Measurements from ENCODE around the gene HTR3D.
A peak's percentile ranks its signal among the peaks of the same experiment; 100 is the strongest.
"Not testable (repeated sequence)": the region's sequence is repeated elsewhere in the genome, so short reads cannot be mapped to it uniquely, and the experiment has no call there.

The HTR3D gene

DNA sequence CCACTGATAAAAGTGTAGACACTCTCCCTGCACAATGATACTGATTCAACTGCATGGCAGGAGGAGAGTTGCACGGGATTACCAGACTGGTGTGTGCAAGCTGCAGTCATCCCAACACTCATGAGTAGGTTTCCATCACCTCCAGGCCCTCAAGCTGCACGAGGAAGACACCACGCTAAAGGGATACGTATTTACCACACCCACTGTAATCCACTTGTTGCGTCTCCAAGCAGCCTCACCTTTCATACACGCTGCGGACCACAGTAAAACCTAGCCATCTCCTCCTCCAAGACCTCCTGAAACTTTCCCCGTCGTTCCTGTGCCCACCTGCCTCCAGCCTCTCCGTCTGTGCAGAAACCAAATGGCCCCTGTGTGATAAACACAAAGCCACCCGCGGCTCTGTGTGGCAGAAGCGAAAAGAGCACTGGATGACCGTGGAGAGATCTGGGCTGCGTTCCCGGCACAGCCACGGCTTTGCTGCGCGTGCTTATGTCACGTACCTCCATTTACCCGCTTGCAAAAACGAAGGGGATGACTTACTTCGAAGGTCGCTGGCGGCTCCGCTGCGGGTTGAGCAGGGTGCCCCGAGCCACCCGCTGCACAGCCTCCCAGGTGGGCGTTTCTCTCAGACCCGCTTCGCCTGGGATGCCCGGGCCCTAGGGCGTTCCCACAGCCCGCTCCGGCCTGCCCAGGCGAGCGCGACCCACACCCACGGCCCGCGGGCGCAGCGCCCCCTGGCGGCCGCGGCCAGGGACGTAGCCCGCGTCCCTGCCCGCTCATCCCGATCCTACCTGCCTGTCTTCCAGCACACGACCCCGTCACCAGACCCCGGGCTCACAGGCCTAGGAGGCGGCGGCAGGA lies 14.5 kb upstream of the HTR3D start:
- DNase-seq, result peak; percentile 75

DNA sequence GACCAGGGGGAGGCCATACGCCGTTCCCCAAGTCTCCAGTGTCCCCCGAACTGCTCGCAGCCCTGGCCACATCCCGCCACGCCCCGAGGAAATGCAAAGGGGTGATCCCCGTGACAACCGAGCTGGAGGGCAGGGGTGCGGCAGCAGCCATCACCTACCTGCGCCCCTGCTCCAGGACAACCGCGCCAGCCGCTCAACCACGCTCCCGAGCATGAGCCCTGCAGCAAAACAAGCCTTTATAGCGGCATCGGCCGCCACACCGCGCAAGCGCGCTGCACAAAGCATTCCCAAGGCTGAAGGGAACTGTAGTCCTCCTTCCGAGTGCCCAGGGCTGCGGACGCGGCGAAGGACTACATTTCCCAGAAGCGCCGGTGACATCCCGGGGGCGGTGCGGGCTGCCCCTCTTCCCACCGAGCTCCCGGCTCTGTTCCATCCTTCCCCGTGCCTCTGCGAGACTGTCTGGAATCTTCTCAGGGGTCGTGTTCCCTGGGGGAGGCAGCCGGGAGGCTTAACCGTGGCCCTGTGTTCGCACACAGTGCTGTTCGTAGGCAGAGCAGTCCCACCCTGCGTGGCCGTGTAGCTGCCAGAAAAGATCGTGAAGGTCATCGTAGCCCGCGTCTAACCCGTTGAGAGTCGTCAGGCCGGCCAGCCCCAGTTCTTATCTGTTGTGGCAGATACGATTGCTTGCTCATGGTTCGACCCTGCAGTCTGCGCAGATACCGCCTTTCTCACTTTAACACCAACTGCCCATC lies 13.7 kb upstream of the HTR3D start, which contains the start of gene ABCC5:
TSS of gene ABCC5 (minus strand) at position 213 of the 752 bp plus-strand sequence. CDS start 3,492 bp downstream, outside the sequence.
- peak; percentile 96 for DNase-seq

DNA sequence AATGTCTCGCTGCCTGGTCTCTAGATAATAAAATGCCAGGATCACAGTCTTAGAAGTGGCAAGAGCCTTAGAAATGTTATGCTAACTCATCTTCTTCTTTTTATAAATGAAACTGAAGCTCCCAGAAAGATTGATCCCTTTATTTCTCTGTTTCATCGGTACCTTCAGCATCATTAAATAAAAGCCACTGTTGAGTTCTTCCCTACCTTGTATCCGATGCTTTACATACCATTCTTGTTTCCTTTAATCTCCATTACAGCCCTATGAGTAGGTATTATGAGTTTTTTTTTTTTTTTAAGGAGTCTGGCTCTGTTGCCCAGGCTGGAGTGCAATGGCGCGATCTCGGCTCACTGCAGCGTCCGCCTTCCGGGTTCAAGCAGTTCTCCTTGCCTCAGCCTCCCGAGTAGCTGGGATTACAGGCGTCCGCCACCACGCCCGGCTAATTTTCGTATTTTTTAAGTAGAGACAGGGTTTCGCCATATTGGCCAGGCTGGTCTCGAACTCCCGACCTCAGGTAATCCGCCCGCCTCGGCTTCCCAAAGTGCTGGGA lies 13.0 kb upstream of the HTR3D start:
- DNase-seq, result no peak

DNA sequence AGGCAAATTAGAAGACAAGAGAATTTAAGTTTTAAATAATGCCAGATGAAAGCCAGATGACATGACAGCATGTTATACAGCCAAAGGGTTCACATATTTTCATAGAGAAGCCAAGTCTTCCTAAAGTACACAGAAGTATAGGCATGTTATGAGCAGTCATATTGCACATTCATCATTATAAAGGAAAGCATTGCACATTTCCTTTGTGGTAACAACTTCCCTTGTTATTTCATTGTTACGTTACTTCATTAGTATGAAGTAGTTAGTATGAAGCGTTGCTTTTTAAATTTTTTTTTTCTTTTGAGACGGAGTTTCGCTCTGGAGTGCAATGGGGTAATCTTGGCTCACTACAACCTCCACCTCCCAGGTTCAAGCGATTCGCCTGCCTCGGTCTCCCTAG lies 9.2 kb upstream of the HTR3D start:
- DNase-seq, result no peak

DNA sequence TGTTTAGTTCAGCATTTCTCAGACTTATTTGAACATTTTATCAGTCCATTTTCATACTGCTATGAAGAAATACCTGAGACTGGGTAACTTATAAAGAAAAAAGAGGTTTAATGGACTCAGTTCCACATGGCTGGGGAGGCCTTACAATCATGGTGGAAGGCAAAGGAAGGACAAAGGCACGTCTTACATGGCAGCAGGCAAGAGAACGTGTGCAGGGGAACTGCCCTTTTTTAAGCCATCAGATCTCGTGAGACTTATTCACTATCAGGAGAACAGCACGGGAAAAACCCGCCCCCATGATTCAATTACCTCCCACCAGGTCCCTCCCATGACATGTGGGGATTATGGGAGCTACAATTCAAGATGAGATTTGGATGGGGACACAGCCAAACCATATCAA lies 6.3 kb upstream of the HTR3D start:
- DNase-seq, result not testable (repeated sequence)

DNA sequence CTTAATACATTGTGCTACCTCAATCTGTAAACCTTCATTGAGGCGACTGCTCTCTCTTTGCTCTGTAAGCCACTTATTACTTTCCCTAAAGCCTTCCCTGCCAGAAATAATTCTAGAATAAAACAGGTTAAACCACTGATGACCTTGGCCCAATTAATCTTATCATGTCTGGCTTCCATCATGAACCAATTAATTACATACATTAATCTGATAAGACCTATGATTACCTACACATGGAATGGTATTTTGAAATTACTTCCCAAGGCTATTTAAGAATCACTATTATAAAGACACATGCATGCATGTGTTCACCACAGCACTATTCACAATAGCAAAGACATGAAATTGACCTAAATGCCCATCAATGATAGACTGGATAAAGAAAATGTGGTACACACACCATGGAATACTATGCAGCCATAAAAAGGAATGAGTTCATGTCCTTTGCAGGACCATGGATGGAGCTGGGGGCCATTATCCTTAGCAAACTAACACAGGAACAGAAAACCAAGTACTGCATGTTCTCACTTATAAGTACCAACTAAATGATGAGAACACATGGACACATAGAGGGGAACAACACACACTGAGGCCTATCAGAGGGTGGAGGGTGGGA lies 3.2 kb upstream of the HTR3D start:
- not testable (repeated sequence) for DNase-seq

DNA sequence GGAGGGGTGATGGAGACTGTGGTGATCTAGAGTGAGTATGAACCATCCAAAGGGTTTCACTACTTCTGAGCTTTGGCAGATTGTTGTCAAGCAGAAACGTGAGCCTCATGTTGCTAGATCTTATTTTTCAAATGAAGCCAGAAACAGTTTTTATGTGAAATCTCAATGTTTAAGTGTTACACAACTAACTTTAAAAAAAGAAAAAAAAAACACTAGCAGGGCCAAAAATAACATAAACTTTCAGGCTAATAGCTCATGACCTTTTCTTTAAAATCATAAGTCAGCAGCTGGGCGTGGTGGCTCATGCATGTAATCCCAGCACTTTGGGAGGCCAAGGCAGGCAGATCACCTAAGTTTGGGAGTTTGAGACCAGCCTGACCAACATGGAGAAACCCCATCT lies 2.1 kb upstream of the HTR3D start:
- no peak for DNase-seq

DNA sequence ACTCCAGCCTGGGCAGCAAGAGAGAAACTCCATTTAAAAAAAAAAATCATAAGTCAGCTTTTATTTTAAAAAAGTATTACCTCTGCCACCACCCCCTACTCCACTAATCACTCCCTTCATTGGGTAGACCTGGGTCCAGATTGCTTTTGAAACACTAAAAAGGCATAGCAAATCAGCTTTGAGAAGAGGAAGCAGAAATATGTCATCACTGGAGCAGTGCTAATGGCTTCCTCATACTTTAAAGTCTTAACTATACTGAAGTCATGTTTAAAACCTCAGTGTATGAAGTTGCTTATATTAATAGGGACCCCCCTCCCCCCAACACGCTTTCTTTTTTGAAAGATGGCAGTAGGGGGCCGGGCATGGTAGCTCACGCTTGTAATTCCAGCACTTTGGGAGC lies 1.0 kb upstream of the HTR3D start:
- no peak for DNase-seq

DNA sequence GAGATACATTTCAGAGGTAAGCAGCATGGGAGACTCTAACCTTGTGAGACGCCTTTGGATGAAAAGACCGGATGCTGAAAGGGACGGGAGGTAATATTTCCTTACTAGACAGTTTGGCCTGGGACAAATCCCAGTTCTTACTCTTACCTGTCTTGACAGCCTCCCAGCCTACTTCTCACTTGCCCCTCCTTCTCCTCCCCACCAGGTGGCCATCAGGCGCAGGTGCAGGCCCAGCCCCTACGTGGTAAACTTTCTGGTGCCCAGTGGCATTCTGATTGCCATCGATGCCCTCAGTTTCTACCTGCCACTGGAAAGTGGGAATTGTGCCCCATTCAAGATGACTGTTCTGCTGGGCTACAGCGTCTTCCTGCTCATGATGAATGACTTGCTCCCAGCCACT lies 6.3 kb downstream of the HTR3D start:
- DNase-seq, result no peak

DNA sequence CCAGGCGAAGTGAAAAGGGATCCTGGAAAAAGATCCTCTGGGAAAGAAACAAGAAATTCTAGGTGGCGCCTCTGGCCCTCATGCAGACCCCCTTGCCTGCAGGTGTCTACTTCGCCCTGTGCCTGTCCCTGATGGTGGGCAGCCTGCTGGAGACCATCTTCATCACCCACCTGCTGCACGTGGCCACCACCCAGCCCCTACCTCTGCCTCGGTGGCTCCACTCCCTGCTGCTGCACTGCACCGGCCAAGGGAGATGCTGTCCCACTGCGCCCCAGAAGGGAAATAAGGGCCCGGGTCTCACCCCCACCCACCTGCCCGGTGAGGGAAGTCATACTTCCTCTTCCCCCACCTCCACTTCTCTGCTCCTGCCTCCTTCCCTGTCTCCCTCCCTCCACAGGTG lies 6.8 kb downstream of the HTR3D start:
- not testable (repeated sequence) for DNase-seq

DNA sequence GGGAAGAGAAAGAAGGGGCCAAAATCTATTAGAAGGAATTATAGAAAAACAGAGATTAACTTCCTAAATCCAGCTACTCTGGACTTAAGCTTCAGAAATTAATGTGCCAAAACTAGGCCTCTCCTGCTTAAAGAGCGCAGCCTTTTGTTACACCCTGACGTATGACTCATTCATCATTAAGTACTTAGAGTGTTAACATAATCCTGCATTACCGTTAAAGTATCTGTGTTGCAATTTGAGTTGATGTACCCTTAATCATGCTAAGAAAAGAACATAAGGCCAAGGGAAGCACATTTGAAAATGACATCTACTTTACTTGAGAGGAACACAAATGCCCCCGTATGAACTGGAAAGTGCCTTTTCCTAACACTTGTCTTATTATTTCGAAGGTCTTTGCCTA lies 7.9 kb downstream of the HTR3D start:
- no peak for DNase-seq

DNA sequence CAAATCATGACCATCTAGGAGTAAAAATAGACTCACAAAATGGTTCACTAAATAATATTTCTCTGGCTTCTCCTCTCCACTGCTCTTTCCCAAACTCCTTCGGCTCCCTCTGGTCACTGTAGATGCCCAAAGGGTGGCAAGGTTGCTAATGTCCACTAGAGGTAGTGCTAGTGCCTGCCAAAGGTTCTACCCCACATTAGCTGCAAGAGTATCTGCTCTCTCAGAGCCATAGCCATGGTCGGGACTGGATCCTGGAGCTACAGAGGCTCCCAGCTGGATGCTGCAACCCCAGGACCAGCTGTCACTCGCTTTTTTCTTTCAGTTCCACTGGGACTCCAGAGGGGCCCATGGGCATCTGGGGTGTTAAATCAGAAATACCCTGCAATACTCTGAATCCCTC lies 8.5 kb downstream of the HTR3D start:
- DNase-seq, result no peak

DNA sequence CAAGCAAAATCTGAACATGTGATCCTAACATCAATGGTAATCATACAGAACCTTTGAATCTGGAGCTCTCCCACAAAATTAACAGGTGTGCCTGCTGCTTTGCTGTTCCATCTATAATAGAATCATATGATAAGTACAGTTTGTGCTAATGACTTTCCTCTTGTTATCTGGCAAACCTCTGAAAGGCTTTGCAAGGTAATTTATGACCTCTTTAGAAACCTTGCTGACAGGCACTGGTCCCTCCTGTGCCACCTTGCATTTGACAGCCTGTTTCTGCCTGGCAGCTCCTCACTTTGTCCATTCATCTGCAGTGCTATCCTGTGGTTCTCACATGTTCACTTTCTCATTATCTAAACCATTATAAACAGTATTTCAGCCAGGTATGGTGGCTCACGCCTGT lies 11.1 kb downstream of the HTR3D start:
- DNase-seq, result no peak

DNA sequence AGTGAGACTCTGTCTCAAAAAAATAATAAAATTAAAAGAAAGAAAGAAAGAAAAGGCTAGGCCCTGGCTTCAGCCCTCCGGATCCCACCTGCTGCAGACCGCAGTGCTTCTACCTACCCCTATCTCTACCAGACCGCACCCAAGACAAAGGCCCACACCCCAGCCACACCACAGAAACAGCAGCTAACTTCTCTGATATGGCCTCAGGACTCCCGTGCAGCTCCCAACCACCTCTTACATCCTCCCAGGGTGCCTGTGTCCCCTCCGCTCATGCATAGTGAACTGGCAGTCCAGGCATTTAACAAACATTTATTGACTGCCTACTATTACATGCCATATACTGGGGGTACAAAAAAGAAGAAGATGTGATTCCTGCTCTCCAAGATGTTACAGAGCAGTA lies 14.5 kb downstream of the HTR3D start:
- no peak for DNase-seq

DNA sequence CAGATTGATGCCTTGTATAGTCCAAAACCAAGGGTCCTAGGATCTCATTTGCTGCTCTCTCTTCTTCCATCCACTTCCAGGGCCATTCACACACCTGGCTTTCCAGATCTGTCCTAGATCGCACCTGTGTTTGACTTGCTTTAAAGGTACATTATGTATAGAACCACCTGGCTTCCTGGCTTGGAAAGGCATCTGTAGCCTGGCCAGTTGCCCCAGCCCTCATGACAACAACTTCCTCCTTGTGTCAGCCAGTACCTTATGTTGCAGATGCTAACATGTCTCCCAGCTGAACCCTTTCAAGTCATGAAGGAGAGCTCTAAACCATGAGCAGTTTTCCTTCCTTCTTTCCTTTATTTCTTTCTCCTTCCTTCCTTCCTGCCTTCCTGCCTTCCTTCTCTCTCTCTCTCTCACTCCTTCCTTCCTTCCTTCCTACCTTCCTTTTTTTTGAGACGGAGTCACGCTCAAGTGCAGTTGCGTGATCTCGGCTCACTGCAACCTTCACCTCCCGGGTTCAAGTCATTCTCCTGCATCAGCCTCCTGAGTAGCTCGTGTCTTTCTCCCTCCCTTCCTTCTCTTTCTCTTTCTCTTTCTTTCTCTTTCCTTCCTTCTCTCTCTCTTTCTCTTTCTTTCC lies 18.8 kb downstream of the HTR3D start:
- no peak for DNase-seq

DNA sequence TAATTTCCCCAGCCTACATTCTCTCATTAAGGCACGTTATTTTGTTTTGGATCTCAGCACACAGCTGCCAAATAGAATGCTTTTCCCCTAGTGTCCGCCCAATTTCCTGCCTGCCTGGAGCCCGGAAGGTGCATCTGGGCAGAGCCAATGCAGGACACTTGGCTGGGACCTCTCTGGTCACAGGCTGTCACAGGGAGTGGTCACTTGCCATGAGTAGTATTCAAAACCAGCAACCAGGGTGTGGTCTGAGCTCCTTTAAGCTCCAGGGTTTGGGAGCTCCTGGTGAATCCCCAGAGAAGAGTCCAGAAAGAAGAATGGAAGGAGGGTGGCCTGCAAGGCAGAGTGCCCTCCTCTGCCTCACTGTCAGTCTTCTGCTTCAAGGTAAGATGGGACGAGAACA lies 21.2 kb downstream of the HTR3D start, which contains the start of gene HTR3C:
TSS of gene HTR3C (plus strand) at position 281 of the 400 bp plus-strand sequence. CDS start at position 315, 34 bp downstream.
- DNase-seq, result no peak

DNA sequence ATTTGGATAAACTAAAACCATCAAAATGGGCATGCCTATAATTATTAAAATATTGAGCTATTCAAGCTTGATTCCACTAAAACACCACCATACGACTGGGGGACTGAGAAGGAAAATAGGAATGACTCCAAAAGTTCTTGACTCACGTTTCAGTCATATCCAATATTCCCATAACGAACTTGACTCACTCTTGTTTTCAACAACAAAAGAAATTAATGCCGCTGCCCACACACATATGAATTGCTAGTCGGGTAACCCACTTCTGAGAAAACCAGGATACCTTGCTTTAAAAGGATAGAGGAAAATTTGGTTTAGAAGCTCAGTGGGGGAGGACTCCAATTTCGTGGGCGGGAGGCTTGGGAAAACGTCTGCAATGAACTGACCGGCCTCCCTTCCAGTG lies 26.5 kb downstream of the HTR3D start:
- no peak for DNase-seq

DNA sequence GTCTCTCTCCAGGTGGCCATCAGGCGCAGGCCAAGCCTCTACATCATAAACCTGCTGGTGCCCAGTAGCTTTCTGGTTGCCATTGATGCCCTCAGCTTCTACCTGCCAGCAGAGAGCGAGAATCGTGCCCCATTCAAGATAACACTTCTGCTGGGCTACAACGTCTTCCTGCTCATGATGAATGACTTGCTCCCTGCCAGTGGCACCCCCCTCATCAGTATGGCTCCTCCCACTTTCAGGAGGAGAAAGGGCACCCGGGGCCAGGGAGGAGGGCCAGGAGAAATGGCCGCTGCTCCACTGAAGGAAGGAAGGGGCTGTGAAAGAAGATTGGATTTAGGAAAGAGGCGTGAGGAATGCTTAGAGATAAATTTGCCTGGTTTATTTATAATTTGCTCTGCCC lies 27.9 kb downstream of the HTR3D start:
- DNase-seq, result no peak

DNA sequence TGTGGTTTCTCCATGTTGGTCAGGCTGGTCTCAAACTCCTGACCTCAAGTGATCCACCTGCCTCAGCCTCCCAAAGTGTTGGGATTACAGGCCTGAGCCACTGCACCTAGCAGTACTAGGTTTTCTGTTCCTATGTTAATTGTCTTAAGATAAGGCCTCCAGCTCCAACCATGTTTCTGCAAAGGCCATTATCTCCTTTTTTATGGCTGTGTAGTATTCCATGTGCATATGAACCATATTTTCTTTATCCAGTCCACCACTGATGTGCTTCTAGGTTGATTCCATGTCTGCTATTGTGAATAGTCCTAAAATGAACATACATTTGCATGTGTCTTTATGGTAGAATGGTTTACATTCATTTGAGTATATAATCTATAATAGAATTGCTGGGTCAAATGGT lies 31.1 kb downstream of the HTR3D start:
- DNase-seq, result no peak

DNA sequence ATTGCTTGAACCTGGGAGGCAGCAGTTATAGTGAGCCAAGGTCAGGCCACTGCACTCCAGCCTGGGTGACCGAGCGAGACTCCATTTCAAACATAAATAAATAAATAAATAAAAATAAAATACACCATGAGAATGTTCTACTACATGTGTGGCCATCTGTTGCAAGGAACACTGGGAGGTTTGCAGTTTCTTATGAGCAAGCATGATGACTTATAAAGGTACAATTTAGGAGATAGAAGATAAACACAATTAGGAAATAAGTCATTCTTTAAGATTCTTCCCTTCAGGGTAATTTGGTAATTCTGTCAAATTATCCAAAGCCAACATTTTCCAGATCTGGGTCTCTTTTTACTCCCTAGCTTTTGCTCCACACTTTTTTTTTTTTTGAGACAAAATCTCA lies 34.7 kb downstream of the HTR3D start:
- no peak for DNase-seq

DNA sequence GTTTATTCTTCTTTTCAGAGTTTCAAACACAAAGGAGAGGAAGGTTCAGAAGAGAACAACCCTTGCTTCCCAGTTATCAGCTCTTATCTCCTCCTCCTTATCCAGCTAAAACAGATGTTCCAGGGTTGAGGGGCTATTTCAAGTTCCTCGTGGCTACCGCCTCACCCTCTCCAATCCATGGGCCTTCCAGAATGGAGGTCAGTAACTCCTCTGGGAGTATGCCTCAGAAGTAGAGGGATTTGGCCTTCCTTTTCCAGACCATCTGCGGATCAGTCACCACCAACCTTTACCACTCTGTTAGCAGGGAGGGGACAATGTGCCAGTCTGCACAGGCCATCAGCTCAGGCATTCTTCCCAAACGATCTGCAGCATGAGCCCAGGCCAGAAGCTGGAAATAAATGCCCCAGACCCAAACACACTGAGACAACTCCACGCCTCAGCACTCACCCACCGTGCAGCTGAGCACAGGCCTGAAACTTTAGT lies 36.1 kb downstream of the HTR3D start:
- no peak for DNase-seq

DNA sequence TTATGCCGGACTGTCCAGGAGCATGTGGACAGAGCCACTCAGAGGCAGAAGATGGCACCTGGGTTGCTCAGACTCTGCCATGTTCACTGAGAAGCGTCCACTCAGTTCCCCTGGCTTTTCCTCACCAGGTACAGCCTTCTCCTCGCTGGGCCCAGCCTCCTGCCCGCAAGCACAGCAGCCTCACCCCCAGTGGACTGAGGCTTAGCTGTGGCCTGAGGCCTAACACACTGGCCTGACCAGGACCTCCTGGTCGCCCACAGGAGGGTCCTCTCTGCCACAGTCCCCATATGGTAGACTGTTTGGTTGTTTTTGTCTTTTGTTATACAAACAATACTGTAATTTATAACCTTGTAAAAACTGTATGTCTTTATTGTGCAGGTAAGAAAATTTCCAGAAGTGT lies 36.8 kb downstream of the HTR3D start:
- DNase-seq, result no peak

DNA sequence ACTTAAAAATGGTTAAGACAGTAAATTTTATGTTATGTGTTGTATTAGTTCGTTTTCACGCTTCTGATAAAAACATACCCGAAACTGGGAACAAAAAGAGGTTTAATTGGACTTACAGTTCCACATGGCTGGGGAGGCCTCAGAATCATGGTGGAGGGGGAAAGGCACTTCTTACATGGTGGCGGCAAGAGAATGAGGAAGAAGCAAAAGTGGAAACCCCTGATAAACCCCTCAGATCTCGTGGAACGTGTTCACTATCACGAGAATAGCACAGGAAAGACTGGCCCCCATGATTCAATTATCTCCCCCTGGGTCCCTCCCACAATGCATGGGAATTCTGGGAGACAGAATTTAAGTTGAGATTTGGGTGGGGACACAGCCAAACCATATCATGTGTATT lies 39.6 kb downstream of the HTR3D start:
- DNase-seq, result not testable (repeated sequence)

Data from right hindlimb (tissue), 1 donor.